ENCODE measurements around the gene IL27RA.
A peak's percentile ranks its signal among the peaks of the same experiment; 100 is the strongest.

Gene IL27RA

DNA sequence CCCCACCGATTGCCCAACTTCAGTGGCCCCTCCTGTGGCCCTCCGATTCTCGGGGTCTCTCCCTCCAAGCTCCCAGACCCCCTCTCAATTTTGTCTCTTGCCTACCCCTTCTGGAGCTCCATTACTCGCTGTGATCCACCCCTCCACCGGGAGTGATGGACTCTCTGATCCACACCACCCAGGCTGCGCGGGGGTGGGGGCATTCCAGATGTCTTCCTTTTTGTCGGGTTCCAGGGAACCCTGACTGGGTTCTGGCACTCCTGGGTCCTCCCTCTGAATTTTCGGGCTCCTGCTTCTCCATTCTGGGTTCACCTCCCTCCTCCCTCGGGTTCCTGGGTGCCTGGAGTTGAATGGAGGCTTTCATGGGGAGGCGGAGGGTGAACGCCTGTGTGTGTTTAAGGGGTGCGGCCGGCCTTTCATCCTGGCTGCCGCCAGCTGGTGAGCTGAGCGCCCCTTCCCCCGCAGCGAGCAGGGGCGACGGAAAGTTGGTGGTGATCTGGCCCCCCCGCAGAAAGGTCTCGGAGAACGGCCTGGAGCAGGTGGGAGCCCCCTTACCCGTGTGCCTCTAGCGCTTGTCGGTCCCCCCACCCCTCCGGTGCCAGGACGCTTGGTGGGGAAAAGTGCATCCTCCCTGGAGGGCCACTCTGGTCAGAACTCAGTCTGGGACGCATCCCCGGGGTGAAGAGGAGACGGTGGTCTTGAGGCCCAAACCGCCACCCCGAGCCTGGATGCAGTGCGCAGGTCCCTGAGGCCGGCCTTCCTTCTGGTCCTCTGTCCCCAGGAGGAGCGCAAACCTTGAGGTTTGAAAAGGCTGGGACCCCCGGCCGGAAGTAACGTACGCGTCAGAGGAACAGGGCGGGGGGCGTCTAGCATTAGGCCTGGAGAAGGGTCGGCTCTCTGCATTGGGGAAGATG is 42.6 kb downstream of the IL27RA start:
- no peaks in the 10 kb centered on the region for H3K9me3 ChIP-seq (ENCODE audit: insufficient read depth, low read depth, low read length)
- no peaks in the 10 kb centered on the region for H3K27me3 ChIP-seq (ENCODE audit: insufficient read depth, low read length, poor library complexity, severe bottlenecking)
- H3K9ac ChIP-seq (ENCODE audit: low read depth, low read length, poor library complexity, severe bottlenecking) = peak overlapping the region; percentile 79
- H3K9me2 ChIP-seq (replicated peaks; ENCODE audit: low read depth, low read length) = no peaks in the 10 kb centered on the region
- no peaks in the 10 kb centered on the region for H3F3A ChIP-seq (ENCODE audit: low read depth)
- no peaks in the 10 kb centered on the region for H3K36me3 ChIP-seq (ENCODE audit: insufficient read depth, low read length)
- peak overlapping the region; percentile 95 for H2AFZ ChIP-seq (ENCODE audit: low read length)
- peak overlapping the region; percentile 97 for H3K4me2 ChIP-seq (ENCODE audit: low read depth, low read length, poor library complexity, severe bottlenecking)
- peak overlapping the region; percentile 84 for H3K4me3 ChIP-seq (ENCODE audit: low read length, poor library complexity, severe bottlenecking)
- peaks cover 8% of the 10 kb centered on the region; the same call in 1 of the 2 replicates for H3K79me2 ChIP-seq (ENCODE audit: insufficient read depth, low read length)
- no peak for TF ChIP-seq EZH2phosphoT487 (IDR thresholded peaks at IDR 0.05; ENCODE audit: borderline replicate concordance)
- TF ChIP-seq, protein P1, sequence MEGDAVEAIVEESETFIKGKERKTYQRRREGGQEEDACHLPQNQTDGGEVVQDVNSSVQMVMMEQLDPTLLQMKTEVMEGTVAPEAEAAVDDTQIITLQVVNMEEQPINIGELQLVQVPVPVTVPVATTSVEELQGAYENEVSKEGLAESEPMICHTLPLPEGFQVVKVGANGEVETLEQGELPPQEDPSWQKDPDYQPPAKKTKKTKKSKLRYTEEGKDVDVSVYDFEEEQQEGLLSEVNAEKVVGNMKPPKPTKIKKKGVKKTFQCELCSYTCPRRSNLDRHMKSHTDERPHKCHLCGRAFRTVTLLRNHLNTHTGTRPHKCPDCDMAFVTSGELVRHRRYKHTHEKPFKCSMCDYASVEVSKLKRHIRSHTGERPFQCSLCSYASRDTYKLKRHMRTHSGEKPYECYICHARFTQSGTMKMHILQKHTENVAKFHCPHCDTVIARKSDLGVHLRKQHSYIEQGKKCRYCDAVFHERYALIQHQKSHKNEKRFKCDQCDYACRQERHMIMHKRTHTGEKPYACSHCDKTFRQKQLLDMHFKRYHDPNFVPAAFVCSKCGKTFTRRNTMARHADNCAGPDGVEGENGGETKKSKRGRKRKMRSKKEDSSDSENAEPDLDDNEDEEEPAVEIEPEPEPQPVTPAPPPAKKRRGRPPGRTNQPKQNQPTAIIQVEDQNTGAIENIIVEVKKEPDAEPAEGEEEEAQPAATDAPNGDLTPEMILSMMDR (conservative IDR thresholded peaks at IDR 0.05; ENCODE audit: low read length) = no peak
- H3K4me1 ChIP-seq (ENCODE audit: insufficient read depth, low read length, poor library complexity, severe bottlenecking) = peaks cover 17% of the 10 kb centered on the region
- no peaks in the 10 kb centered on the region for H4K20me1 ChIP-seq (ENCODE audit: insufficient read depth, low read length, poor library complexity, severe bottlenecking)

DNA sequence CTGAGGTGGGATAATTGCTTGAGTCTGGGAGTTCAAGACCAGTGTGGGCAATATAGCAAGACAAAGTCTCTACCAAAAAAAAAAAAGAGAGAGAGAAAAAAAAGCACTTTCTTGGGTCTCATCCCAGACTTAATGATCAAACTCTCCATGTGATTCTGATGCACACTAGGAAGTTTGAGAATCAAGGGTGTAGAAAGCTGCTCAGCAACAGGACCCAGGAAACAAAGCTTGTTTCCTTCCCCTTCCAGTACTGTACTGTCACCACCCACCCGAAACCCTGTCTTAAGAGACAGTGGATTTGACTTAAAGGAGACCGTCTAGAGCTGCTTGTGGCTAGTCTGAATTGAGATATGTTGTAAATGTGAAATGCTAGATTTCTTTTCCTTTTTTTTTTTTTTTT is 46.8 kb downstream of the IL27RA start:
- H2AFZ ChIP-seq (ENCODE audit: low read length) = no peak overlapping the region
- no peak for TF ChIP-seq EZH2phosphoT487 (IDR thresholded peaks at IDR 0.05; ENCODE audit: borderline replicate concordance)
- TF ChIP-seq, protein P1 (conservative IDR thresholded peaks at IDR 0.05; ENCODE audit: low read length) = no peak
- no peaks in the 10 kb centered on the region for H3K9me3 ChIP-seq (ENCODE audit: insufficient read depth, low read depth, low read length)
- H3K4me1 ChIP-seq (ENCODE audit: insufficient read depth, low read length, poor library complexity, severe bottlenecking) = peaks cover 27% of the 10 kb centered on the region
- no peaks in the 10 kb centered on the region for H3F3A ChIP-seq (ENCODE audit: low read depth)
- no peak overlapping the region for H3K4me2 ChIP-seq (ENCODE audit: low read depth, low read length, poor library complexity, severe bottlenecking)
- no peaks in the 10 kb centered on the region for H3K9me2 ChIP-seq (replicated peaks; ENCODE audit: low read depth, low read length)
- no peaks in the 10 kb centered on the region for H4K20me1 ChIP-seq (ENCODE audit: insufficient read depth, low read length, poor library complexity, severe bottlenecking)
- peaks cover 8% of the 10 kb centered on the region; the same call in 1 of the 2 replicates for H3K79me2 ChIP-seq (ENCODE audit: insufficient read depth, low read length)
- no peaks in the 10 kb centered on the region for H3K27me3 ChIP-seq (ENCODE audit: insufficient read depth, low read length, poor library complexity, severe bottlenecking)
- H3K4me3 ChIP-seq (ENCODE audit: low read length, poor library complexity, severe bottlenecking) = no peak overlapping the region
- H3K9ac ChIP-seq (ENCODE audit: low read depth, low read length, poor library complexity, severe bottlenecking) = no peak overlapping the region
- H3K36me3 ChIP-seq (ENCODE audit: insufficient read depth, low read length) = no peaks in the 10 kb centered on the region

DNA sequence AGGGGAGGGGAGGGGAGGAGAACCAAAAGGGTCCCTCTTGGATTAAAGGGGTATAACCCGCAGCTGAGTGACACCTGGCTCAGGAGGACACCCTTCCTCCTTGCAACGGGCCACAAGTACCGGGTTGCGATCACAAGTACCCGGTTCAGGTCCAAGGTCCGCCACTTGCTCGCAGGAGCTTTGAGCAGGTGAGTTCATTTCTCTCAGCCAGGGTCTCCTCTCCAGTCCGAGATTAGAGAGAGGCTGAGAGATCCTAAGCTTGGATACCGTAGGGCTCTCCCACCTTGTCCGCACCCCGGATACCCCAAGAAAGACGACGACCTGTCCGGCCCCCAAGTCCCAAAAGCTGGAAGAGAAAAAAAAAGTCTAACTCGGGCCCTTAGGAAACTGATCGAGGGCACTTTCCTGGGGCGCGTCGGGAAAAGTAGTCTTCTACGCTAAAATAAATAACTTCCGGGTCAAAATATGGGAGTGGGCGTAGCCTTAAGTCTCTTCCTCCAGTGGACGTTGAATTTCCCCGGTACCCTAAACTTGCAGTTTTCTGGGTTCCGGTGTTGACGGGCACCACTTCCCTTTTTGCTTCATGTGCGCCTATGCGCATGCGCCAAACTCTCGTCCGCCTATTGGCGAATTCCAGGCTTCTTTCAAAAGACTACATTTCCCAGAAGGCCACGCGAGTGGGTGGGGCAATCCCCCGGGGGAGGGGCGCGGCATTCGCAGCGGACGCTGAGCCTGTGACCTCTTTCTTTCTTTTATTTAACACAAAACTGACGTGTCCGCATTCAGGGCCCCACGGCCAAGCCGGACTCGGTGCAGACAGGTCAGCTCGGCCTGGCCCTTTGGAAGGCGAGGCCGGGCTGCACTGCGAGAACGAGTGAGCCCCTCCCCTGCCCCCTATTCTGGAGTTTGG is 49.6 kb downstream of the IL27RA start:
- Histone ChIP-seq H3K36me3 (ENCODE audit: insufficient read depth, low read length) (no peaks in the 10 kb centered on the region), H4K20me1 (ENCODE audit: insufficient read depth, low read length, poor library complexity, severe bottlenecking) (no peaks in the 10 kb centered on the region), H3F3A (ENCODE audit: low read depth) (no peaks in the 10 kb centered on the region), H2AFZ (ENCODE audit: low read length) (peak overlapping the region; percentile 88), H3K79me2 (ENCODE audit: insufficient read depth, low read length) (no peaks in the 10 kb centered on the region), H3K4me3 (ENCODE audit: low read length, poor library complexity, severe bottlenecking) (peak overlapping the region; percentile 83), H3K4me2 (ENCODE audit: low read depth, low read length, poor library complexity, severe bottlenecking) (peak overlapping the region; percentile 82), H3K9me2 (replicated peaks; ENCODE audit: low read depth, low read length) (no peaks in the 10 kb centered on the region), H3K4me1 (ENCODE audit: insufficient read depth, low read length, poor library complexity, severe bottlenecking) (peaks cover 20% of the 10 kb centered on the region), H3K9me3 (ENCODE audit: insufficient read depth, low read depth, low read length) (no peaks in the 10 kb centered on the region), H3K27me3 (ENCODE audit: insufficient read depth, low read length, poor library complexity, severe bottlenecking) (no peaks in the 10 kb centered on the region), H3K9ac (ENCODE audit: low read depth, low read length, poor library complexity, severe bottlenecking) (peak overlapping the region; percentile 86)
- TF ChIP-seq, protein P1 (conservative IDR thresholded peaks at IDR 0.05; ENCODE audit: low read length) = no peak
- no peak for TF ChIP-seq EZH2phosphoT487 (IDR thresholded peaks at IDR 0.05; ENCODE audit: borderline replicate concordance)
